ENCODE results near the gene SYTL1.
A peak's percentile ranks its signal among the peaks of the same experiment; 100 is the strongest.

The SYTL1 gene

GRCh38 chr1:27356619-27357280 is 14.9 kb downstream of the SYTL1 start:
- in situ Hi-C loops (cut with MboI; ENCODE audit: low sequenced_read_pairs, unreplicated experiment): no loop called here

GRCh38 chr1:27357281-27358037 is 15.6 kb downstream of the SYTL1 start:
- TF ChIP-seq CTCF (IDR thresholded peaks at IDR 0.05; ENCODE audit: borderline replicate concordance, control extremely low read depth, extremely low read depth, insufficient read depth, missing control alignments): peak; percentile 92
- peak; percentile 97 for DNase-seq (ENCODE audit: low spot score)
- in situ Hi-C loops (cut with MboI; ENCODE audit: low sequenced_read_pairs, unreplicated experiment): no loop called here

More at GRCh38 chr1:27356619-27357280, 14.9 kb downstream of the SYTL1 start:
- TF ChIP-seq CTCF (IDR thresholded peaks at IDR 0.05; ENCODE audit: borderline replicate concordance, control extremely low read depth, extremely low read depth, insufficient read depth, missing control alignments): no peak
- no peak for DNase-seq (ENCODE audit: low spot score)

- in situ Hi-C loops (cut with MboI; ENCODE audit: low sequenced_read_pairs, unreplicated experiment): no loop called here
- no peak for DNase-seq (ENCODE audit: low spot score)
- no peak for TF ChIP-seq CTCF (IDR thresholded peaks at IDR 0.05; ENCODE audit: borderline replicate concordance, control extremely low read depth, extremely low read depth, insufficient read depth, missing control alignments)
These were observed 16.5 kb downstream of the SYTL1 start for GRCh38 chr1:27358038-27358927.

GRCh38 chr1:27358928-27359313 is 17.1 kb downstream of the SYTL1 start:
- DNase-seq (ENCODE audit: low spot score): no peak
- TF ChIP-seq CTCF (IDR thresholded peaks at IDR 0.05; ENCODE audit: borderline replicate concordance, control extremely low read depth, extremely low read depth, insufficient read depth, missing control alignments): no peak
- in situ Hi-C loops (cut with MboI; ENCODE audit: low sequenced_read_pairs, unreplicated experiment): no loop called here

- in situ Hi-C loops (cut with MboI; ENCODE audit: low sequenced_read_pairs, unreplicated experiment): no loop called here
- TF ChIP-seq CTCF (IDR thresholded peaks at IDR 0.05; ENCODE audit: borderline replicate concordance, control extremely low read depth, extremely low read depth, insufficient read depth, missing control alignments): no peak
- no peak for DNase-seq (ENCODE audit: low spot score)
These were observed 18.0 kb downstream of the SYTL1 start for GRCh38 chr1:27359822-27360158.

Measured in GM13976 (cell line).